Activated CD4-positive, alpha-beta T cell treated with anti-CD3 and anti-CD28 coated beads, Interleukin-2, amount 10 ng/mL, durations not matched to agents 24 days and 14 days (primary cell): ENCODE measurements around the gene GRB14. TPM values are rescaled to one million over a fixed set of nuclear protein-coding genes. Genes with fewer than 3 reads are reported as not detected.
A peak's percentile ranks its signal among the peaks of the same experiment; 100 is the strongest.
"Not testable (repeated sequence)": the region's sequence is repeated elsewhere in the genome, so short reads cannot be mapped to it uniquely, and the experiment has no call there.

Experiments used
- DNase-seq: peaks from one replicate; pipeline ENCODE4 v3.0.0; 2022
- H3K27ac Mint-ChIP-seq: one replicate; pipeline ENCODE4 v1.8.0; 2022; ENCODE audit warnings: mild to moderate bottlenecking, mixed read lengths
- H3K27me3 Mint-ChIP-seq: one replicate; pipeline ENCODE4 v1.8.0; 2022; ENCODE audit warnings: mixed read lengths
- H3K36me3 Mint-ChIP-seq: one replicate; pipeline ENCODE4 v1.8.0; 2022; ENCODE audit warnings: low read depth, mild to moderate bottlenecking, mixed read lengths
- H3K4me1 Mint-ChIP-seq: one replicate; pipeline ENCODE4 v1.8.0; 2021; ENCODE audit warnings: mixed read lengths
- H3K4me3 Mint-ChIP-seq: one replicate; pipeline ENCODE4 v1.8.0; 2022; ENCODE audit warnings: mild to moderate bottlenecking, moderate library complexity, mixed read lengths
- H3K9me3 Mint-ChIP-seq: one replicate; pipeline ENCODE4 v1.8.0; 2021; ENCODE audit warnings: mixed read lengths
- intact Hi-C: fragments of 100-400 bp; cut with micrococcal nuclease; formaldehyde crosslinking; loops from one replicate; pipeline ENCODE4 v1.15.1; 2023
- total RNA-seq: library from RNA; stranded (reverse); gene quantifications from 2 replicates; pipeline ENCODE4 v1.2.3, GENCODE V29; 2022

The GRB14 gene
- total RNA-seq, 1 donor from 2014 or later, result not detected

GRCh38 chr2:164560902-164561301 lies 60.4 kb downstream of the GRB14 start:
- Mint-ChIP-seq H3K27me3 (no peaks in the 10 kb centered on the region), H3K9me3 (no peaks in the 10 kb centered on the region), H3K4me1 (no peaks in the 10 kb centered on the region), H3K4me3 (no peak overlapping the region), H3K36me3 (no peaks in the 10 kb centered on the region), H3K27ac (no peak overlapping the region)
- DNase-seq, result peak; percentile 9
- intact Hi-C loops, result loop anchor here (2.0 kb wide), 1 partner anchor 156 kb away; no protein-coding TSS in a partner anchor

- H3K4me3 Mint-ChIP-seq, result no peak overlapping the region
- DNase-seq, result peak; percentile 32
- no peaks in the 10 kb centered on the region for H3K27me3 Mint-ChIP-seq
- no peaks in the 10 kb centered on the region for H3K9me3 Mint-ChIP-seq
- no peak overlapping the region for H3K27ac Mint-ChIP-seq
- no peaks in the 10 kb centered on the region for H3K4me1 Mint-ChIP-seq
- intact Hi-C loops, result loop anchor here (2.0 kb wide), 1 partner anchor 157 kb away; no protein-coding TSS in a partner anchor
- no peaks in the 10 kb centered on the region for H3K36me3 Mint-ChIP-seq
These were observed 61.0 kb downstream of the GRB14 start for GRCh38 chr2:164560181-164560792.

GRCh38 chr2:164558450-164558849 lies 62.8 kb downstream of the GRB14 start:
- intact Hi-C loops, result no loop called here
- Mint-ChIP-seq H3K4me3 (no peak overlapping the region), H3K27me3 (no peaks in the 10 kb centered on the region), H3K27ac (no peak overlapping the region), H3K4me1 (no peaks in the 10 kb centered on the region), H3K36me3 (no peaks in the 10 kb centered on the region), H3K9me3 (no peaks in the 10 kb centered on the region)
- DNase-seq, result no peak

GRCh38 chr2:164554487-164554886 lies 66.8 kb downstream of the GRB14 start:
- H3K36me3 Mint-ChIP-seq, result no peaks in the 10 kb centered on the region
- no peak overlapping the region for H3K27ac Mint-ChIP-seq
- no peaks in the 10 kb centered on the region for H3K4me1 Mint-ChIP-seq
- no peaks in the 10 kb centered on the region for H3K9me3 Mint-ChIP-seq
- DNase-seq, result peak; percentile 8
- no peaks in the 10 kb centered on the region for H3K27me3 Mint-ChIP-seq
- intact Hi-C loops, result no loop called here
- no peak overlapping the region for H3K4me3 Mint-ChIP-seq

- no peak overlapping the region for H3K4me3 Mint-ChIP-seq
- intact Hi-C loops, result no loop called here
- H3K4me1 Mint-ChIP-seq, result no peaks in the 10 kb centered on the region
- H3K36me3 Mint-ChIP-seq, result no peaks in the 10 kb centered on the region
- H3K27ac Mint-ChIP-seq, result no peak overlapping the region
- H3K27me3 Mint-ChIP-seq, result no peaks in the 10 kb centered on the region
- no peak for DNase-seq
- no peaks in the 10 kb centered on the region for H3K9me3 Mint-ChIP-seq
These were observed 69.8 kb downstream of the GRB14 start for GRCh38 chr2:164551519-164551918.

- H3K36me3 Mint-ChIP-seq, H3K4me1 Mint-ChIP-seq, DNase-seq, H3K27ac Mint-ChIP-seq, intact Hi-C loops, H3K4me3 Mint-ChIP-seq, H3K9me3 Mint-ChIP-seq, H3K27me3 Mint-ChIP-seq: not testable (repeated sequence)
These were observed 71.6 kb downstream of the GRB14 start for GRCh38 chr2:164549705-164550104.

- peaks cover 2% of the 10 kb centered on the region for H3K4me1 Mint-ChIP-seq
- intact Hi-C loops, result no loop called here
- no peaks in the 10 kb centered on the region for H3K27me3 Mint-ChIP-seq
- H3K27ac Mint-ChIP-seq, result no peak overlapping the region
- no peak for DNase-seq
- H3K9me3 Mint-ChIP-seq, result peaks cover 4% of the 10 kb centered on the region
- H3K4me3 Mint-ChIP-seq, result no peak overlapping the region
- no peaks in the 10 kb centered on the region for H3K36me3 Mint-ChIP-seq
These were observed 75.8 kb downstream of the GRB14 start for GRCh38 chr2:164545484-164545883.

- Mint-ChIP-seq H3K4me1 (peaks cover 2% of the 10 kb centered on the region), H3K4me3 (no peak overlapping the region), H3K36me3 (no peaks in the 10 kb centered on the region), H3K27me3 (no peaks in the 10 kb centered on the region), H3K27ac (no peak overlapping the region), H3K9me3 (peaks cover 4% of the 10 kb centered on the region)
- DNase-seq, result no peak
- intact Hi-C loops, result no loop called here
These were observed 78.7 kb downstream of the GRB14 start for GRCh38 chr2:164542581-164543021.

GRCh38 chr2:164538240-164538866 lies 82.9 kb downstream of the GRB14 start:
- Mint-ChIP-seq H3K4me3 (no peak overlapping the region), H3K27ac (no peak overlapping the region), H3K36me3 (no peaks in the 10 kb centered on the region), H3K9me3 (no peaks in the 10 kb centered on the region), H3K27me3 (no peaks in the 10 kb centered on the region), H3K4me1 (no peaks in the 10 kb centered on the region)
- intact Hi-C loops, result no loop called here
- no peak for DNase-seq

GRCh38 chr2:164535280-164536025 lies 85.8 kb downstream of the GRB14 start:
- H3K27me3 Mint-ChIP-seq, result no peaks in the 10 kb centered on the region
- no peak for DNase-seq
- H3K27ac Mint-ChIP-seq, result no peak overlapping the region
- no peak overlapping the region for H3K4me3 Mint-ChIP-seq
- H3K36me3 Mint-ChIP-seq, result no peaks in the 10 kb centered on the region
- H3K4me1 Mint-ChIP-seq, result no peaks in the 10 kb centered on the region
- intact Hi-C loops, result no loop called here
- H3K9me3 Mint-ChIP-seq, result no peaks in the 10 kb centered on the region

- no peak for DNase-seq
- Mint-ChIP-seq H3K36me3 (no peaks in the 10 kb centered on the region), H3K9me3 (no peaks in the 10 kb centered on the region), H3K4me1 (no peaks in the 10 kb centered on the region), H3K4me3 (no peak overlapping the region), H3K27me3 (no peaks in the 10 kb centered on the region), H3K27ac (no peak overlapping the region)
- intact Hi-C loops, result no loop called here
These were observed 90.8 kb downstream of the GRB14 start for GRCh38 chr2:164530464-164530863.

- Mint-ChIP-seq H3K27ac (no peak overlapping the region), H3K27me3 (no peaks in the 10 kb centered on the region), H3K4me3 (no peak overlapping the region), H3K9me3 (peaks cover 5% of the 10 kb centered on the region), H3K4me1 (no peaks in the 10 kb centered on the region), H3K36me3 (no peaks in the 10 kb centered on the region)
- intact Hi-C loops, result no loop called here
- DNase-seq, result no peak
These were observed 97.6 kb downstream of the GRB14 start for GRCh38 chr2:164523726-164524125.

GRCh38 chr2:164523009-164523408 lies 98.3 kb downstream of the GRB14 start:
- intact Hi-C loops, result no loop called here
- Mint-ChIP-seq H3K4me3 (no peak overlapping the region), H3K36me3 (no peaks in the 10 kb centered on the region), H3K9me3 (peaks cover 11% of the 10 kb centered on the region), H3K27me3 (no peaks in the 10 kb centered on the region), H3K27ac (no peak overlapping the region), H3K4me1 (no peaks in the 10 kb centered on the region)
- DNase-seq, result no peak

GRCh38 chr2:164522561-164522981 lies 98.7 kb downstream of the GRB14 start:
- H3K27me3 Mint-ChIP-seq, result no peaks in the 10 kb centered on the region
- H3K4me1 Mint-ChIP-seq, result no peaks in the 10 kb centered on the region
- H3K9me3 Mint-ChIP-seq, result peaks cover 13% of the 10 kb centered on the region
- no peak overlapping the region for H3K27ac Mint-ChIP-seq
- DNase-seq, result no peak
- no peaks in the 10 kb centered on the region for H3K36me3 Mint-ChIP-seq
- no peak overlapping the region for H3K4me3 Mint-ChIP-seq
- intact Hi-C loops, result no loop called here
